Measurements from ENCODE around the gene RAET1E.
"Not testable (repeated sequence)": the region's sequence is repeated elsewhere in the genome, so short reads cannot be mapped to it uniquely, and the experiment has no call there.

RAET1E gene

DNA sequence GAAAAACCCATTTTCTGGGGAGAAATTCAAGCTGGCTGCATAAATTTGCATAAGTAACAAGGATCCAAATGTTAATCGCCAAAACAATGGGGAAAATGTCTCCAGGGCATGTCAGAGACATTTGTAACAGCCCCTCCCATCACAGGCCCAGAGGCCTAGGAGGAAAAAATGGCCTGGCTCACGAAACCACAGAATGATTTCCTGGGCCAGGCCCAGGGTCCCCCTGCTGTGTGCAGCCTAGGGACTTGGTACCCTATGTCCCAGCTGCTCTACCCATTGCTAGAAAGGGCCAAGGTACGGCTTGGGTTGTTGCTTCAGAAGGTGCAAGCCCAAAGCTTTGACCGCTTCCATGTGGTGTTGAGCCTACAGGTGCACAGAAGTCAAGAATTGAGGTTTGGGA is 10.6 kb upstream of the RAET1E start:
- DNase-seq: not testable (repeated sequence)

- DNase-seq: no peak
Observed at GRCh38 chr6:149907317-149907716, 9.4 kb upstream of the RAET1E start.

- no peak for DNase-seq
Observed at GRCh38 chr6:149906405-149906804, 8.5 kb upstream of the RAET1E start.

DNA sequence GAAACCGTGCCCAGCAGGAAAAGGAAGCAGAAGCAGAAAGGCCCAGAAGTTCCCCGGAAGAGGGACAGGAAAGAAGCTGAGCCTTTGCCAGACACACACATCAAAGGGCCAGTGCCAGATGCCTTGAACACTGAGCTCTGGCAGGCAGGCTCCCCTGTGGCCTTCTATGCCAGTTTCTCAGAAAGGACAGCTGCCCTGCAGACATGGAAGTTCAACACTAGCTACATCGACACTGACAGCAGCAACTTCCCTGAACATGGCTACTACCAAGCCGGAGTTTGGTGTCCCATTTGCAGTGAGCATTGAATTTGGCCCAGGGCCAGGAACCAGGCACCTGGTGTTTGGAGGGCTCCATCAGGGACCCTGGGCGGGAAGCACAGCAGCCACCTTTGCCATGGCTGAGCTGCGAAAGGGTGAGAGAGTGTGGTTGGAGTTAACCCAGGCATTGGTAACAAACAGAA is 8.0 kb upstream of the RAET1E start:
- DNase-seq: no peak

GRCh38 chr6:149905371-149905910 is 7.5 kb upstream of the RAET1E start:
- no peak for DNase-seq

DNA sequence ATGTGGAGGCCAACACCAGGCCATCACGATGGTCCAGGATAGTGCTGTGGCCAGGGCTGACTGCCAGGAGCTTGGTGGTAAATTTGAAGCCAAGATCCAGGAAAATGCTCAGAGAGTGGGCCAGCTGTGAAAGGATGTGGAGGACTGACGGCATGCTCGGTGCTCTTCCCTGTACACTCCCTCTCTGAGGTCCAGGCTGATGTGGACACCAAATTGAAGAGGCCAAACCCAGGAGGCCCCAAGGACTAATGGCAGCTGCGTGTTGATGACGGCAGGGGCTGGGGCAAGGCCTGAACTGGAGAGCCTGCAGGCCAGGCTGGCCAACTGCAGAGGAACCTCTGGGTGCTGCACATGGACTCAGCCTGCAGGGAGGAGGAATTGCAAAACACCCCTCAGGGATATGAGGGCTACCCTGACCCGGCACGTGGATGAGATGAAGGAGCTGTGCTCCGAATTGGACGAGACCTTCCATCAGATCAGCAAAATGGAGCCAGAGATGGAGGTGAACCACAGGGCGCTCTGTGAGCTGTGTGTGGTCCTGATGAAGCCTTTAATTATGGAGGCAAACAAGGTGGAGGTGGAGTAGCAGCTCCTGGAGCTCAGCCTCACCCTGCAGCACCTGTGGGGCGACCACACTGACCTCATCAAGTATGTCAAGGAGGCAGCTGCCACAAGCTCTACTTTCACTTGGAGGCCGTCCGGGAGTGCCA is 6.9 kb upstream of the RAET1E start:
- no peak for DNase-seq

- DNase-seq: no peak
Observed at GRCh38 chr6:149903938-149904611, 6.2 kb upstream of the RAET1E start.

- DNase-seq: no peak
Observed at GRCh38 chr6:149901444-149902140, 3.7 kb upstream of the RAET1E start.

DNA sequence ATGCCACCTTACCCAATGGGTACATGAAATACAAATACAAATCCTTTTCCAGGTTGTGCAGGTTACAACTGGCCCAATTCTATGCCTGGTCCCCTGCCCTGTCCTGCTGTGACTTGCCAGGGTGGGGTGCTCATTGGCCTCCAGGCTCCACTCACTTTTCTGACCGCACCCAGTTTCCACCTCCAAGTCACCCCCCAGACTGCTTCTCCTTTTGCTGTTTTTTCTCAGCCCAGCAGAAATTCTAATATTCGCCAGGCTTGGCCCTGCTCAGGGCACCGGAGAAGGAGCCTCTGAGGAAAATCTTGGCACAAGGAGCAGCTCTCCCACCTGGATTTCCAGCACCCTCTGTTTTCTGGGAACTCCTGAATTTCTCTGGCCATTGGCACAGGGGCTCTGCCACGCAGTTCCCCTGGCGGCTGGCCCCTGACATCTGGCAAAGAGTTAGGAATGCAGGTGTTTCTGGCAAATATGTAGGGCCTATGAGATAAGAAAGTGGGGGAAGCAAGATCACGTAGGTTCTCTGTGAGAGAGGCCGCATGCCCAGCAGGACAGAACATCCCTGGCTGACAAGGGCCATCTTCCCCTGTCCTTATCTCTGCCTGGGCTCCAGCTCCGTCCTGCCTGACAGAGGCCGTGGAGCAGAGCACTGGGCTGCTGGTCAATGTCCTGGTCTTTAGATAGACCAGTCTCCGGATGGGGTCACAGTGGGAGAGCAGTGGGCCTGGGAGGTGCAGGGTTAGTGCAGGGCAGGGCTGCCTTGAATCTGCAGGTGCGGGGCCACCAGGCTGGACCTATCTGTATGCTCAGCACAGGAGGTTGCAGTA is 2.9 kb upstream of the RAET1E start:
- no peak for DNase-seq

GRCh38 chr6:149899926-149900619 is 2.2 kb upstream of the RAET1E start:
- DNase-seq: no peak

DNA sequence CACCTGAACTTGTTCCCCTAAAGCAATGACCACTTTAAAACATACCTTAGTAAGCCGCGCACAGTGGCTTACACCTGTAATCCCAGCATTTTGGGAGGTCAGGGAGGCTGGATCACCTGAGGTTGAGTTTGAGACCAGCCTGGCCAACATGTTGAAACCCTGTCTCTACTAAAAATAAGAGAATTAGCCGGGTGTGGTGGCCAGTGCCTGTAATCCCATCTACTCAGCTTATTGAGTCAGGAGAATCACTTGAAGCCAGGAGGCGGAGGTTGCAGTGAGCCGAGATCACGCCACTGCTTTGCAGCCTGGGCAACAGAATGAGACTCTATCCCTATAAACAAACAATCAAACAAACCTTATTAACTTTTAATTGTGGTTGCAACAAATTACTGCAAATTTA is 1.6 kb upstream of the RAET1E start:
- DNase-seq: no peak

DNA sequence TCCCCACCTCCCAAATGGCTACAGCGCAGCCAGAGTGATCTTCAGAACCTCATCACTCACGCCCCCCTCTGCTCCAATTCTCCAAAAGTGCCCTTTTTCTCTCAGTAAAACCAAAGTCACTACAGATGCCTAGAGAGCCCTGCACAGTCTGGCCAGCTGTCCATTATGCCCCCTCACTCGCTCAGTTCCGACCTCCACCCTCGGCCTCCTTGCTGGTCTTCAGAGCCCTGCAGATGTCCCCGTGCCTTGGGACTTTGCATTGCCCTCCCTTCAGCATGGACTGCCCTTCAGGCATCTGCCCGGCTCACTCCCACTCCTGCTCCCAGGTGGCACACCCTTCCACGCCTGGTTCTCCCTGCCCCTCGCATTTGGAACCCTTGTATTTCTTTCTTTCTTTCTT is 1.1 kb upstream of the RAET1E start:
- DNase-seq: no peak

DNA sequence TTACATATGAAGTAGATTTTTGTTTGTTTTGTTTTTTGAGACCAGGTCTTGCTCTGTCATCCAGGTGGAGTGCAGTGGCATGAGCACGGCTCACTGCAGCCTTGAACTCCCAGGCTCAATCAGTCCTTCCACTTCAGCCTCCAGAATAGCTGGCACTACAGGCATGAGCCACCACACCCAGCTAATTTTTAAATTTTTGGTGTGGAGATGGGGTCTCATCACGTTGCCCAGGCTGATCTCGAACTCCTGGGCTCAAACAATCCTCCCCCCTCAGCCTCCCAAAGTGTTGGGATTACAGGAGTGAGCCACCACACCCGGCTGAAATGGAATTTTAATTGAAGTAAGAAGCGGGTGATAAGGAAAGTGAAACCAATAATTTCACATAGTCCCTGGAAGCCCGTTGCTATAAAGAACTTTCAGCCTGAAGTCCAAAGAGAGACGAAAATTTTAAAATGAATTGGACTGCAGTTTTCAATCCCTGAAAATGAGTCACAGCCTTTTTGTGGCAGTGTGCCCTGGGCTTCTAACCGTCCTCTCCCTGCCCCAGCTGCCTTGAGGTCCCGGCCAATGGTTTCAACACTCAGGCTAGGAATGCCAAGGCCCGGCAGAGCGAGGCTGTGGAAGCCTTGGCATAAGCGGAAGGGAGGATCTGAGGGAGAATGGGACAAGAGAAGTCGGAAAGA is 757 bp downstream of the RAET1E start:
- no peak for DNase-seq

DNA sequence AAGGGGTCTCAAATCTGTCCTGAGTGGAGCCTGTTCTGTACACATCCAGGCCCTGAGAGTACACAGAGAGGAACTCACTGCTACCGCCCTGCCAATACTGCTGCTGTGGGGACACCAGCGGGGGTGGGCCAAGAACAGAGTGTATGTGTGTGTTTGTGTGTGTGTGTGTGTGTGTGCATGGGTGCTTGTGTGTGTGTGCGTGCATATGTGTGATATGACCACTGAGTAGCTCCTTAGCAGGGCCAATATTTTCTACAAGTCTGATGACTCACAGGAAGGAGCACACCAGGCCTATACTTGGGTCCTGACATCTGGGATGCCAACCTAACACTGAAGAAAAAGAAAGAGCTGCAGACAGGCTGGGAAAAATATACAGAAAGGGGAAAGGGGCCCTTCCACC is 1.4 kb downstream of the RAET1E start:
- DNase-seq: no peak

DNA sequence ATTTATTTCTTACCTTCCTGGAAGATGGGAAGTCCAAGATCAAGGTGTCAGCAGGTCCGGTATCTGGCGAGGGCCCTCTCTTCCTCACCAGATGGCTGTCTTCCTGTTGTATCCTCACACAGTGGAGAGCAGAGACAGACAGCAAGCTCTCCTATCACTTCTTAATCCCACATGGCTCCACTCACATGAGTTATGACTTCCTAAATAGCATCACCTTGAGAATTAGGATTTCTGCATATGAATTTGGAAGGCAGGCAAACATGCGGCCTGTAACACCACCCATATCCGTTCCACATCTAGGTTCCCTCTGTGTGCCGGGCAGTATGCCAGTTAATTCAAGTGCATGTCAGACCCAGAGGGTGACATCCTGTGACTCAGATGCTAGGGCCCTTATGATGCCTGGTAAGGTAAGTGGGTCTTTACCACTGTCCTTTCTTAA is 2.1 kb downstream of the RAET1E start:
- DNase-seq: no peak

- no peak for DNase-seq
Observed at GRCh38 chr6:149895048-149895590, 2.8 kb downstream of the RAET1E start.

DNA sequence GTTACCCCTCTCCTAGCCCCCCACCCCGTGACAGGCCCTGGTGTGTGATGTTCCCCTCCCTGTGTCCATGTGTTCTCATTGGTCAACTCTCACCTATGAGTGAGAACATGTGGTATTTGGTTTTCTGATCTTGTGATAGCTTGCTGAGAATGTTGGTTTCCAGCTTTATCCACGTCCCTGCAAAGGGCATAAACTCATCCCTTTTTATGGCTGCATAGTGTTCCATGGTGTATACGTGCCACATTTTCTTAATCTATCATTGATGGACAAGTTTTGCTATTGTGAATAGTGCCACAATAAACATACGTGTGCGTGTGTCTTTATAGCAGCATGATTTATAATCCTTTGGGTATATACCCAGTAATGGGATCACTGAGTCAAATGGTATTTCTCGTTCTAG is 6.0 kb downstream of the RAET1E start:
- DNase-seq: not testable (repeated sequence)

DNA sequence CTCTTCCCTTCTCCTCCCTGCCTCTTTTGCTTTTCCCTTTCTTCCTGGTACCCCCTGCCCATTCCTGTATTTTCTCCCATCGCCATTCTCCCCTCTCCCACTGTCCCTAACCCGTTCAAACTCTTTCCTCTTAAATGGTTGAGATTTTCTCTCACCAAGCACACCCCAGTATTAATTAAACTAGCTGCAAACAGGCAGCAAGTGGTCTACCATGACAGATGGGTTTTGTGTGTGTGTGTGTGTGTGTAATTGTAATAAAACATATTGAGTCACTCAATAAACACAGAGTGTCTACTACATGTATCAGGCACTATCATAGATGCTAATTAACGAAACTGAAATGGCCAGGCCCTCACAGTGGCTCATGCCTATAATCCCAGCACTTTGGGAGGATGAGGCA is 6.7 kb downstream of the RAET1E start:
- no peak for DNase-seq

GRCh38 chr6:149890629-149891045 is 7.3 kb downstream of the RAET1E start:
- DNase-seq: no peak

GRCh38 chr6:149889326-149889725 is 8.6 kb downstream of the RAET1E start:
- DNase-seq: no peak

DNA sequence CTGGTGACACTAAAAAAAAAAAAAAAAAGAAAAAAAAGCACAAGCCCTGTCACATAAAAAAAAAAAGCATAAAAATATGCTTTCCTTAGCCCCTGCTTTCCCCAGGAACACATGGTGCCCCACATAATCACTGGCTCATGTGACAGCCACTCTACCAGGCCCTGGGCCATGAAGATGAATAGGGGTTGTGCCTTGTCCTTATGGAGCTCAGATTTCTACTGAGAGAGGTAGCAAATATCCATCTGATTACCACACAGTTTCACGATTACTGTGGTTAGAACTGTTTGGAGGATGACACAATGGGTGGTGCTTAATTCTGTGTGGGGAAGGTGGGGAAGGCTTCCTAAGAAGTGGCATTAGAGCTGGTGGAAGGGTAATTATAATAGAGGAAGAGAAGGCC is 9.3 kb downstream of the RAET1E start:
- DNase-seq: no peak
